ENCODE data around the gene SRPK3.

Gene SRPK3

DNA sequence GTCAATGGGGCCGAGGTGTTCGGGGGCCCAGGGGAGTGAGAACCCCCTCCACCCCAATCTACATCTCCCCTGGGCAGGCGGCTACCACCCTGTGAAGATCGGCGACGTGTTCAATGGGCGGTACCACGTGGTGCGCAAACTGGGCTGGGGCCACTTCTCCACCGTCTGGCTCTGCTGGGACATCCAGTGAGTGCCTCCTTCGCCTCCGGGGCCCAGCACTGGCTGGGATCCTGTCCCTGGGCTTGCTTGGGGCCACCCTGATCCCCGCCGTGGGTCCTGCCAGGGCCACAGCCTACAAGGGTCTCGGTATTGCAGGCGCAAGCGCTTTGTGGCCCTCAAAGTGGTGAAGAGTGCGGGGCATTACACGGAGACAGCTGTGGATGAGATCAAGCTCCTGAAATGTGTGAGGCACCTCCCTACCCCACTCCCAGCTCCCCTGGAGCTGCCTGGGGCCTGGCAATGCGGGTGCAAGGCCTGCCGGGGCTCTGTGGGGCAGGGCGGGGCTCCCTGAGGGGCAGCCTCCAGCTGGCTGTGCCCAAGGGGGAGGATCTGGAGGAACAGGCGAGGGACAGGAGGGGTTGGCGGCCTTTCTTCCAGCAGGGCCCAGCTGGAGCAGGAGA is 697 bp downstream of the SRPK3 start:
- H3K9ac ChIP-seq (ENCODE audit: low read depth, low read length): no peak overlapping the region
- H3K4me3 ChIP-seq (ENCODE audit: low read depth in 1 of 2, low read length in 2 of 2): no peak overlapping the region
- no peaks in the 10 kb centered on the region for H3K27me3 ChIP-seq (ENCODE audit: insufficient read depth, low read length, poor library complexity)
- ATAC-seq (ENCODE audit: insufficient read depth, low read depth) (0 out of 3 replicates have a peak, but pooled peaks have one; percentile 12), DNase-seq (no peak)
- no peaks in the 10 kb centered on the region for H3K79me2 ChIP-seq (ENCODE audit: insufficient read depth, low read length)
- no peak overlapping the region for H3K27ac ChIP-seq (ENCODE audit: low read length)
- H4K20me1 ChIP-seq (ENCODE audit: insufficient read depth, low read length): no peaks in the 10 kb centered on the region
- H3K4me2 ChIP-seq (ENCODE audit: insufficient read depth, low read length): no peak overlapping the region
- no peaks in the 10 kb centered on the region for H3K4me1 ChIP-seq (ENCODE audit: insufficient read depth, low read length)
- peaks cover 14% of the 10 kb centered on the region for H3K36me3 ChIP-seq (ENCODE audit: insufficient read depth, low read length)
- TF ChIP-seq, protein P1, sequence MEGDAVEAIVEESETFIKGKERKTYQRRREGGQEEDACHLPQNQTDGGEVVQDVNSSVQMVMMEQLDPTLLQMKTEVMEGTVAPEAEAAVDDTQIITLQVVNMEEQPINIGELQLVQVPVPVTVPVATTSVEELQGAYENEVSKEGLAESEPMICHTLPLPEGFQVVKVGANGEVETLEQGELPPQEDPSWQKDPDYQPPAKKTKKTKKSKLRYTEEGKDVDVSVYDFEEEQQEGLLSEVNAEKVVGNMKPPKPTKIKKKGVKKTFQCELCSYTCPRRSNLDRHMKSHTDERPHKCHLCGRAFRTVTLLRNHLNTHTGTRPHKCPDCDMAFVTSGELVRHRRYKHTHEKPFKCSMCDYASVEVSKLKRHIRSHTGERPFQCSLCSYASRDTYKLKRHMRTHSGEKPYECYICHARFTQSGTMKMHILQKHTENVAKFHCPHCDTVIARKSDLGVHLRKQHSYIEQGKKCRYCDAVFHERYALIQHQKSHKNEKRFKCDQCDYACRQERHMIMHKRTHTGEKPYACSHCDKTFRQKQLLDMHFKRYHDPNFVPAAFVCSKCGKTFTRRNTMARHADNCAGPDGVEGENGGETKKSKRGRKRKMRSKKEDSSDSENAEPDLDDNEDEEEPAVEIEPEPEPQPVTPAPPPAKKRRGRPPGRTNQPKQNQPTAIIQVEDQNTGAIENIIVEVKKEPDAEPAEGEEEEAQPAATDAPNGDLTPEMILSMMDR (IDR thresholded peaks at IDR 0.05; ENCODE audit: borderline replicate concordance, extremely low read depth, low read length, poor library complexity, severe bottlenecking): no peak
- no peaks in the 10 kb centered on the region for H3K9me3 ChIP-seq (ENCODE audit: insufficient read depth, low read length, severe bottlenecking)
- no peak overlapping the region for H2AFZ ChIP-seq (ENCODE audit: low read depth, low read length)

- no peak for TF ChIP-seq EZH2 (IDR thresholded peaks at IDR 0.05; ENCODE audit: borderline replicate concordance, low read depth, low read length, severe bottlenecking)
- TF ChIP-seq, protein P1 (IDR thresholded peaks at IDR 0.05; ENCODE audit: borderline replicate concordance, extremely low read depth, low read length, poor library complexity, severe bottlenecking): peak; percentile 26
- no peak overlapping the region for H3K4me3 ChIP-seq (ENCODE audit: low read depth in 1 of 2, low read length in 2 of 2)
- no peak overlapping the region for H3K9ac ChIP-seq (ENCODE audit: low read depth, low read length)
- H3K27me3 ChIP-seq (ENCODE audit: insufficient read depth, low read length, poor library complexity): no peaks in the 10 kb centered on the region
- H3K9me3 ChIP-seq (ENCODE audit: insufficient read depth, low read length, severe bottlenecking): no peaks in the 10 kb centered on the region
- no peaks in the 10 kb centered on the region for H3K4me1 ChIP-seq (ENCODE audit: insufficient read depth, low read length)
- H4K20me1 ChIP-seq (ENCODE audit: insufficient read depth, low read length): no peaks in the 10 kb centered on the region
- H3K79me2 ChIP-seq (ENCODE audit: insufficient read depth, low read length): no peaks in the 10 kb centered on the region
- H2AFZ ChIP-seq (ENCODE audit: low read depth, low read length): no peak overlapping the region
- ATAC-seq (ENCODE audit: insufficient read depth, low read depth) (no peak), DNase-seq (no peak)
- H3K36me3 ChIP-seq (ENCODE audit: insufficient read depth, low read length): peaks cover 21% of the 10 kb centered on the region
- H3K4me2 ChIP-seq (ENCODE audit: insufficient read depth, low read length): no peak overlapping the region
- H3K27ac ChIP-seq (ENCODE audit: low read length): no peak overlapping the region
Measured at GRCh38 chrX:153782313-153782712, 1.5 kb downstream of the SRPK3 start.

DNA sequence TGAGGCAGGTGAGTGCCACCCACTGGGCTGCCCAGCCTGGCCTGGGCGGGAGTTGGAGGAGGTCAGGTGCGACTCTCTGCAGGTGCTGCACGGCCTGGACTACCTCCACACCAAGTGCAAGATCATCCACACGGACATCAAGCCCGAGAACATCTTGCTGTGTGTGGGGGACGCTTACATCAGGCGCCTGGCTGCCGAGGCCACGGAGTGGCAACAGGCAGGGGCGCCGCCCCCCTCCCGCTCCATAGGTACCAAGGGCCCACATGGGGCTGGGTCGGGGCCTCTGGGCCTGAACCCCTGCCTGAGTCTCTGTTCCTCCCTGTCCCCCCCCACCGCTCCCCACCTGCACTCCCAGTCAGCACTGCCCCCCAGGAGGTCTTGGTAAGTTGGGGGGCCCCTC is 2.0 kb downstream of the SRPK3 start:
- Histone ChIP-seq H3K4me2 (ENCODE audit: insufficient read depth, low read length) (no peak overlapping the region), H3K4me3 (ENCODE audit: low read depth in 1 of 2, low read length in 2 of 2) (no peak overlapping the region), H3K4me1 (ENCODE audit: insufficient read depth, low read length) (no peaks in the 10 kb centered on the region), H3K27me3 (ENCODE audit: insufficient read depth, low read length, poor library complexity) (no peaks in the 10 kb centered on the region), H2AFZ (ENCODE audit: low read depth, low read length) (no peak overlapping the region), H3K36me3 (ENCODE audit: insufficient read depth, low read length) (peaks cover 27% of the 10 kb centered on the region), H3K9me3 (ENCODE audit: insufficient read depth, low read length, severe bottlenecking) (no peaks in the 10 kb centered on the region), H4K20me1 (ENCODE audit: insufficient read depth, low read length) (no peaks in the 10 kb centered on the region), H3K9ac (ENCODE audit: low read depth, low read length) (no peak overlapping the region), H3K27ac (ENCODE audit: low read length) (no peak overlapping the region), H3K79me2 (ENCODE audit: insufficient read depth, low read length) (no peaks in the 10 kb centered on the region)
- ATAC-seq (ENCODE audit: insufficient read depth, low read depth): no peak
- DNase-seq: no peak
- TF ChIP-seq, protein P1 (IDR thresholded peaks at IDR 0.05; ENCODE audit: borderline replicate concordance, extremely low read depth, low read length, poor library complexity, severe bottlenecking): no peak
- no peak for TF ChIP-seq EZH2 (IDR thresholded peaks at IDR 0.05; ENCODE audit: borderline replicate concordance, low read depth, low read length, severe bottlenecking)
